GM18520 (cell line): ENCODE measurements around the gene POU1F1.
"Not testable (repeated sequence)": the region's sequence is repeated elsewhere in the genome, so short reads cannot be mapped to it uniquely, and the experiment has no call there.

Experiments
- ATAC-seq: cut with Tn5 transposase; IDR thresholded peaks from one replicate; pipeline ENCODE4 v1.9.1; 2021; ENCODE audit not compliant: unreplicated experiment

Gene POU1F1

DNA sequence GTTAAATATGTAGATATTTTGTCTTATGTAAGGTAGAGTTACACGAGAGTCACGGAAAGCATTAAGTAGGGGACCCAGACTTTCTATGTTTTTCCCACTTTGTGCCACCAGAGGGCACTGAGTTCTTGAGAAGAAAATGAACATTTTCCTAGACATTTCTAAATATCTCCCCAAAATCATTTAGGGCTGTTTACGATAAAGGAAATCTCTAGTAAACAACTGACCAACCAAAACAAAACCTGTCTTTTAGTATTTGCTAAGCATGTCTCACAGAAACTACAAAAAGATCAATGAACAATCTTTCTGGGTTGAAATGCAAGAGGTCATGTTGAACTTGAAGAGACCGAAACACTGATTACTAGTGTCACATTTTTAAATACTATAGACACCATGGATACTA lies 16.1 kb downstream of the POU1F1 start:
- no peak for ATAC-seq

DNA sequence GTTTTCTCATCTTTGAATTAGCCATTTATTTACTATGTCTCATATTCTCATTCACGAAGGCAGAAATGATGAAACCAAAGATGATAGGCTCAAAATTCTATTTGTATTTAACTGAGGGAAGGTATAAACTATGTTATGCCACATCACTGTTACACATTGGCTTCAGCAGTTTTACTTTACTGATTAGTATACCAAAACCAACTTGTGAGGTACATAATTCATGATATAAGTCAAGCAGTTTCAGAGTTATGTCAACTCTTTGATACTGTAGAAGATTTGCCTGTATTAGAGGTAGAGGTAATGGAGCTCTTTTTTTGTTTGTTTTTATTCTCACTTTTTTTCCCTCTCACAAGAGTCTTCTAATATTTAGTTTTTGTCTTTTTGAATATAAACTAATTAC lies 26.4 kb downstream of the POU1F1 start:
- no peak for ATAC-seq

GRCh38 chr3:87248831-87249230 lies 27.6 kb downstream of the POU1F1 start:
- no peak for ATAC-seq

- not testable (repeated sequence) for ATAC-seq
These were observed 28.2 kb downstream of the POU1F1 start for GRCh38 chr3:87248231-87248630.

GRCh38 chr3:87247430-87247773 lies 29.0 kb downstream of the POU1F1 start:
- ATAC-seq: no peak

- no peak for ATAC-seq
These were observed 29.5 kb downstream of the POU1F1 start for GRCh38 chr3:87246662-87247429.

DNA sequence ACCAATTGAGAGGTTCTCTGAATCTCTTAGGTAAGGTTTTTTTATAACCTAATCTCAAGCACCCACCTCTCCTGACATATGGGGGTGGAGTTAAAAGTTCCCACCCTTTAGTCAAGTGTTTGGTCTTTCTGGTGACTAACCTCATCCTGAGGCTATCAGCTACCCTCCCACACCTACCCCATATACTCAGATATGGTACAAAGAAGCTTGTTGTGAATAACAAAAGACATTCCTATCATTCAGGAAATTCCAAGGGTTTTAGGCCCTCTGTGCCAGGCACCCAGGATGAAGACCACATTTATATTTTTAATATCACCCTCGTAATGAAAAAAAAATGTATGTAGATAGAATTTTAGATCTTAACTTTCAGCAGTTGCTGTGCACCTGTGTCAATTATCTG lies 40.3 kb downstream of the POU1F1 start:
- no peak for ATAC-seq

DNA sequence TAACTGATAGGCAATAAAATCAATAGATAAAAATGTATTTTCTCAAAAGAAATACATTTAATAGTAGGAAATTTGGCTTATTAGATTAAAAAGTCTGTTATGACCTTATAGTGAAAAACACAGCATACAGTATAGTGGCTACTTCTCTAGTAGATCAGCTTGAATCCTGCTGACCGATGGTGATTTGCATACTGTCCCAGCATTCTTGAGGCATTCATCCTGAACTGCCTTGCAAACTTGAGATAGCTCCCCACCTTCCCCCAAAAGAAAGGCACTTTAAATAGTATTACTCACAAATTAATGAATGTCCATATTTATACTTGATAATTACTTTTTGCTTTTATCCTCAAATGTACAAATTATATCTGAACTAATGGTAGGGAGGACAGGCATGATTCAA lies 42.6 kb downstream of the POU1F1 start:
- ATAC-seq: no peak

GRCh38 chr3:87229113-87229512 lies 47.3 kb downstream of the POU1F1 start:
- no peak for ATAC-seq

GRCh38 chr3:87228316-87228715 lies 48.1 kb downstream of the POU1F1 start:
- no peak for ATAC-seq

GRCh38 chr3:87227835-87228144 lies 48.6 kb downstream of the POU1F1 start:
- ATAC-seq: no peak

DNA sequence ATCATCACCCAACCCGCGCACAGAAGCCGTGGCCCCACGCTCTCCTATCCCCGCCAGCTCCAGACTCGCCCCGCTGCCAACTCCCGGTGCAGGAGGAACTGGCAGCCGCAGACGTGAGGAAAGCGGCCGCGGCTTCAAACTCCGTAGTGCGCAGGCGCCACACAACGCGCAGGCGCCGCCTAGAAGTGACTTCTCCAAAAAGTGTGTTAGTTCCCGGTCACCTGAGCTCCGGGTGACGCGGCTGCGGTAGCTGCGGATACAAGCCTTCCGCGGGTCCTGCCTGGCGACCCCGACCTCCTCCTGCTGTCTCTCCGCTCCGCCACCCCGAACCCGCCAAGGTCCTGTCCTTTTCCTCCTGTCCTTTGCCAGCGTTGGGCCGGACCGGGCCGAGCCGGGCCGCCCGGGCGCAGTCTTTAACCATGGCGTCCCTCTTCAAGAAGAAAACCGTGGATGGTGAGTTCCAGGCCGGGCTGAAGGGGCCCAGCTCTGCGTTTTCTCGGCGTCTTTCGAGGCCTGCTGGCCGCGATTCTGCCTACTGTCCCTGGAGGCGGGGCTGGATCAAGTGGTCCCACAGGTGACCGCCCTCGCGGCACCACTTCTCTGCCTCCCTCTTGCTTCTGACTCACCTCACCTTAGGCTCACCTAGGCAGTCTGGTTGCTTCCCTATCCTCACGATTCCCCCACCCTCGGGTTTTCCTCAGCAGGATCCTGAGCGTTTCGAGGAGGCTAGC lies 49.1 kb downstream of the POU1F1 start, which contains the start of gene CHMP2B:
Gene CHMP2B, plus strand, starts transcription at position 206 of the 731 bp plus-strand sequence. Its CDS starts 214 bp downstream, at position 420.
- peak; percentile 94 for ATAC-seq

GRCh38 chr3:87225659-87226058 lies 50.7 kb downstream of the POU1F1 start:
- ATAC-seq: no peak

DNA sequence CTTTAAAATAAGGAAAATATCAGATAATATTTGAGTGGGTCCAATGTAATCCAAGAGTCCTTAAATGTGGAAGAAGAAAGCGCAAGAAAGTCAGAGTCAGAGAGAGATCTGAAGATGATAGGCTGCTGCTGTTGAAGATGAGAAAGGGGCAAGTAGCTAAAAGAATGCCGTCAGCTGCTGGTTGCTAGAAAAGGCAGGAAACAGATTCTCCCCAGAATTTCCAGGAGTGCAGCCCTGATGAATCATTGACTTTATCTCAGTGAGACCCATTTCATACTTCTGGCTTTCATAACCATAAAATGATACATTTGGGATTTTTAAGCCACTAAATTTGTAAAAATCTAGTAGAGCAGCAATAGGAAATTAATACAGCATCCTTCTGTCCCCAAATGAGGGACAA lies 56.8 kb downstream of the POU1F1 start:
- no peak for ATAC-seq

DNA sequence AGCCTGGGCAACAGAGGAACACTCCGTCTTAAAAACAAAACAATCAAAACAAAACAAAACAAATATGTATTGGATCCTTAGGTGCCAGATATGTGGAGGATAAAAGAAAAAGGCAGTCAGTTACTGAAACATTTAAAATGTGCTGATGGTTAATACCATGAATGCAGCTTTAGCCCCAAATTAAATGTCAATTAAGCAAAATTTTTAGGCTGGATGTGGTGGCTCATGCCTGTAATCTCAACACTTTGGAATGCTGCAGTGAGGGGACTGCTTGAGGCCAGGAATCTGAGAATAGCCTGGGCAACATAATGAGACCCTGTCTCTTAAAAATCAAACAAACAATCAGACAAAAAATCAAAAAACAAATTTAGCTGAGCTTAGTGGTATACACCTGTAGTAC lies 57.8 kb downstream of the POU1F1 start:
- ATAC-seq: no peak
